ENCODE data around the gene FBLIM1. TPM values are rescaled to one million over a fixed set of nuclear protein-coding genes. Genes with fewer than 3 reads are reported as not detected.

FBLIM1 gene
- total RNA-seq, 1 donor from 2014 or later, result 78.3 TPM

DNA sequence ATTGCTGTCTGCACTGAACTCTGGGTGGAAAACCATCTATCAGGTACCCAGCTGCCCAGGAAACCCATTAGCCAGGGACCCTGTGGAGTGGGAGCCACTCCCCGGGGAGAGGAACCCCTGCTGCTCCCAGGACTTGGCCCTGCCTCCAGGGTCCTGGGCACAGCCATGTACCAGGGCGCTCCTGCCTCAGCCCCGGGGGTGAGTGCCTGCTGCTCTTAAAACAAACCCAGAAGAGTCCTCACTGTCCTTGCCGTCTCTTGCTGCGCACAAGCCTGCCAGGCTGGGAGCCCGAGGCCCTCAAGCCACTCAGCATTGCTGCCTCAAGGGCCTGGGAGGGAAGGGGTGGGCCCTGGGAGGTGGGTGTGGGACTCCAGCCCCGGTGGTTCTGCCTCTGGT, 25.9 kb upstream of the FBLIM1 start:
- no peak for DNase-seq (ENCODE audit: extremely low spot score, unreplicated experiment)
- Mint-ChIP-seq H3K36me3 (no peaks in the 10 kb centered on the region), H3K27ac (no peak overlapping the region), H3K27me3 (no peaks in the 10 kb centered on the region), H3K4me1 (ENCODE audit: unreplicated experiment) (peaks cover 4% of the 10 kb centered on the region), H3K4me3 (no peak overlapping the region), H3K9me3 (no peaks in the 10 kb centered on the region)
- TF ChIP-seq, protein P1, sequence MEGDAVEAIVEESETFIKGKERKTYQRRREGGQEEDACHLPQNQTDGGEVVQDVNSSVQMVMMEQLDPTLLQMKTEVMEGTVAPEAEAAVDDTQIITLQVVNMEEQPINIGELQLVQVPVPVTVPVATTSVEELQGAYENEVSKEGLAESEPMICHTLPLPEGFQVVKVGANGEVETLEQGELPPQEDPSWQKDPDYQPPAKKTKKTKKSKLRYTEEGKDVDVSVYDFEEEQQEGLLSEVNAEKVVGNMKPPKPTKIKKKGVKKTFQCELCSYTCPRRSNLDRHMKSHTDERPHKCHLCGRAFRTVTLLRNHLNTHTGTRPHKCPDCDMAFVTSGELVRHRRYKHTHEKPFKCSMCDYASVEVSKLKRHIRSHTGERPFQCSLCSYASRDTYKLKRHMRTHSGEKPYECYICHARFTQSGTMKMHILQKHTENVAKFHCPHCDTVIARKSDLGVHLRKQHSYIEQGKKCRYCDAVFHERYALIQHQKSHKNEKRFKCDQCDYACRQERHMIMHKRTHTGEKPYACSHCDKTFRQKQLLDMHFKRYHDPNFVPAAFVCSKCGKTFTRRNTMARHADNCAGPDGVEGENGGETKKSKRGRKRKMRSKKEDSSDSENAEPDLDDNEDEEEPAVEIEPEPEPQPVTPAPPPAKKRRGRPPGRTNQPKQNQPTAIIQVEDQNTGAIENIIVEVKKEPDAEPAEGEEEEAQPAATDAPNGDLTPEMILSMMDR (conservative IDR thresholded peaks at IDR 0.05), result no peak

DNA sequence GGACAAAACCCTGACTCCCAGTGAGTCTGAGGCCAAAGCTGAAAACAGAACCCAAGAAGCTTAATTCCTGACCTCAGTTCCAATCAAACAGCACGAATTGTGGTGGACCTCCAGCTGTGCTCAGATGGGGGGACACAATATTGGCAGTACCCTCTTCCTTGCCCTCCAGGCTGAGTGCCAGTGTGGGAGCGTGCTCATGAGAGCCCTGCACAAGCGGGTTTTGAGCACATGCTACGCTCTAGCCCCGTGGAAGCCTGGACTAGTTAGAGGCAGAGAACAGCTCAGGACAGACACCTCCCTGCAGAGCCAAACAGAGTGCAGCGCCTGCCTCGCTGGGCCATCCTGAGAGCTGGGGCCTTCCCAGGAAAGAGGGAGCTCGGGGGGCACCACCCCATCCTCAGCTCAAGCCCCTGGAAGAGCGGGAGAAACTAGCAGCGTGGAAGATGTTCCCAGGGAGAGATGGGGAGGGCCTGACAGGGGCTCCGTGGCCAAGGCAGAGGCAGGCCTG, 25.3 kb upstream of the FBLIM1 start:
- Mint-ChIP-seq H3K27ac (peak overlapping the region; percentile 50), H3K36me3 (no peaks in the 10 kb centered on the region), H3K4me3 (no peak overlapping the region), H3K4me1 (ENCODE audit: unreplicated experiment) (peaks cover 7% of the 10 kb centered on the region), H3K9me3 (no peaks in the 10 kb centered on the region), H3K27me3 (no peaks in the 10 kb centered on the region)
- DNase-seq (ENCODE audit: extremely low spot score, unreplicated experiment), result no peak
- TF ChIP-seq, protein P1 (conservative IDR thresholded peaks at IDR 0.05), result no peak

DNA sequence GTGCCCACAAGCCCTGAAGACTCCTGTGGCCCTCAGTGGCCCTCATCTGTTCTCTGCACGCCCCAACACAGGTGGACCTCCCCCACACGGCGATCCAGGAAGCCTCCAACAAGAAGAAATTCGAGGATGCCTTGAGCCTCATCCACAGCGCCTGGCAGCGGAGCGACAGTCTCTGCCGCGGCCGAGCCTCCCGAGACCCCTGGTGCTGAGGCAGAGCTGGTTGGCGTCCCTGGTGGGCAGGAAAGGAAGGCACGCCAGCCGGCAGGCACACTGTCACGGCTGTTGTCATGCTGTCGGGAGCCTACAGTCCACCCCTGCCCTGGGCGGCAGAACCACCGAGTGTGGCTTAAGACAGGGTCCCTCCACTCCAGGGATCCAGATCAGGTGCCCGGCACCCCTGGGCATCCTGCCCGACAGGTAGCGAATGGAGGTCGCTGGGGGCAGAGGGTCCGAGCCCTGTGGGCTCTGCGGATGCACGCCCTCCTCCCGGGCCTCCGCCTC, 24.8 kb upstream of the FBLIM1 start:
- Mint-ChIP-seq H3K36me3 (no peaks in the 10 kb centered on the region), H3K27ac (no peak overlapping the region), H3K27me3 (no peaks in the 10 kb centered on the region), H3K4me1 (ENCODE audit: unreplicated experiment) (peaks cover 11% of the 10 kb centered on the region), H3K4me3 (no peak overlapping the region), H3K9me3 (no peaks in the 10 kb centered on the region)
- TF ChIP-seq, protein P1 (conservative IDR thresholded peaks at IDR 0.05), result no peak
- DNase-seq (ENCODE audit: extremely low spot score, unreplicated experiment), result no peak

DNA sequence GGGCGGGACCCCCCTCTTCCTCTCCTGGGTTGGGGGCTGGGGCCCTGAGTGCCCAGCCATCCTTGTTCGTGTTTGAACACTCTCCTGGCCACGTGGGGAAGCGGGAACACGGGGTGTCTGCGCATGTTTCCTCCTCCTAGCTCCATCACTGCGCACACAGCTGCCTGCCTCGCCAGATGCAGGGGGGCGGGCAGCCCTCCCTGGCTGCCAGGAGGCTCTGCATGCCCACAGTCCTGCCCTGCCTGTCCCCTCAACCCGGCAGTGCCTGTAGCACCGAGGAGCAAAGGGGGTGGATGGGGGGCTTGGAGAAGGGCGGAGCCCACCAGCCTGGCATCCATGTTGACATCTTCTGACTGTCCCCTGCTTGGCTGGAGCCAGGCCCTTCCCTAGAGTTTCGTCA, 24.3 kb upstream of the FBLIM1 start:
- Mint-ChIP-seq H3K9me3 (no peaks in the 10 kb centered on the region), H3K36me3 (no peaks in the 10 kb centered on the region), H3K4me1 (ENCODE audit: unreplicated experiment) (peaks cover 13% of the 10 kb centered on the region), H3K4me3 (no peak overlapping the region), H3K27me3 (no peaks in the 10 kb centered on the region), H3K27ac (no peak overlapping the region)
- TF ChIP-seq, protein P1 (conservative IDR thresholded peaks at IDR 0.05), result no peak
- no peak for DNase-seq (ENCODE audit: extremely low spot score, unreplicated experiment)

DNA sequence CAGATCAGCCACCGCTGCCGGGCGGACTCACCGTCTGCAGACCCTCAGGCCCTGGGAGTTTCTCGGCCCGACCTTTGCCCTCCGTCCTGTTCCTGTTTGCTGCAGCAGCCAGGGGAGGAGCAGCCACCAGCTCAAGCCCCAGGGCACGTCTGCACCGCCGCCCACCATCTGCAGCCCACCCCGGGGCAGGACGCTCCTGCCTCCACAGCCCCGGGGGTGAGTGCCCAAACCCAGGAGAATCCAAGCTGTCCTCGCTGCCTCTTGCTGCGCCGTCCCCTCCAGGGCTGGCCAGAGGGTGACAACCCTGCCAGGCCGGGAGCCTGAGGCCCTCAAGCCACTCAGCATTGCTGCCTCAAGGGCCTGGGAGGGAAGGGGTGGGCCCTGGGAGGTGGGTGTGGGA, 23.7 kb upstream of the FBLIM1 start:
- TF ChIP-seq, protein P1 (conservative IDR thresholded peaks at IDR 0.05), result no peak
- no peaks in the 10 kb centered on the region for H3K27me3 Mint-ChIP-seq
- H3K4me1 Mint-ChIP-seq (ENCODE audit: unreplicated experiment), result peaks cover 13% of the 10 kb centered on the region
- H3K9me3 Mint-ChIP-seq, result no peaks in the 10 kb centered on the region
- no peaks in the 10 kb centered on the region for H3K36me3 Mint-ChIP-seq
- H3K4me3 Mint-ChIP-seq, result no peak overlapping the region
- no peak overlapping the region for H3K27ac Mint-ChIP-seq
- no peak for DNase-seq (ENCODE audit: extremely low spot score, unreplicated experiment)
